ENCODE measurements around the gene OR10H2. TPM values are rescaled to one million over a fixed set of nuclear protein-coding genes. Genes with fewer than 3 reads are reported as not detected.

Gene OR10H2
- total RNA-seq, 2 experiments from 2014 or later, result not detected

- H3K27ac Mint-ChIP-seq, result no peak overlapping the region
- H3K27me3 Mint-ChIP-seq, result peaks cover 9% of the 10 kb centered on the region
- DNase-seq (no peak), ATAC-seq (no peak)
- intact Hi-C loops (cut with micrococcal nuclease), result no loop called here
- no peaks in the 10 kb centered on the region for H3K36me3 Mint-ChIP-seq (ENCODE audit: low read depth)
- POLR2A ChIA-PET, result no interaction called here
- CTCF ChIA-PET, result interaction anchor here (0.7 kb wide), 1 partner anchor 23 kb away, joined by 3 read pairs; no protein-coding TSS in a partner anchor
- no peak for TF ChIP-seq CTCF (IDR thresholded peaks at IDR 0.05)
- no peak overlapping the region for H3K4me3 Mint-ChIP-seq
- H3K9me3 Mint-ChIP-seq, result peaks cover 2% of the 10 kb centered on the region
- H3K4me1 Mint-ChIP-seq (ENCODE audit: low read depth), result peaks cover 3% of the 10 kb centered on the region
These were observed 4.6 kb downstream of the OR10H2 start for GRCh38 chr19:15732388-15732787.

GRCh38 chr19:15733895-15734294, 6.1 kb downstream of the OR10H2 start:
- intact Hi-C loops (cut with micrococcal nuclease), result no loop called here
- peaks cover 2% of the 10 kb centered on the region for H3K9me3 Mint-ChIP-seq
- TF ChIP-seq CTCF (IDR thresholded peaks at IDR 0.05), result no peak
- no peak overlapping the region for H3K27ac Mint-ChIP-seq
- CTCF ChIA-PET, result no interaction called here
- no peak overlapping the region for H3K4me3 Mint-ChIP-seq
- DNase-seq (no peak), ATAC-seq (no peak)
- POLR2A ChIA-PET, result no interaction called here
- H3K27me3 Mint-ChIP-seq, result peaks cover 5% of the 10 kb centered on the region
- H3K36me3 Mint-ChIP-seq (ENCODE audit: low read depth), result no peaks in the 10 kb centered on the region
- peaks cover 3% of the 10 kb centered on the region for H3K4me1 Mint-ChIP-seq (ENCODE audit: low read depth)

- Mint-ChIP-seq H3K36me3 (ENCODE audit: low read depth) (no peaks in the 10 kb centered on the region), H3K4me3 (no peak within 1 kb of the TSS), H3K27ac (no peak within 1 kb of the TSS), H3K4me1 (ENCODE audit: low read depth) (no peaks in the 10 kb centered on the region), H3K27me3 (peaks cover 16% of the 10 kb centered on the region), H3K9me3 (peaks cover 15% of the 10 kb centered on the region)
- DNase-seq (no peak), ATAC-seq (no peak)
- no peak for TF ChIP-seq CTCF (IDR thresholded peaks at IDR 0.05)
- CTCF ChIA-PET, result interaction anchor here (0.6 kb wide), 1 partner anchor 884 kb away, joined by 3 read pairs; no protein-coding TSS in a partner anchor
- POLR2A ChIA-PET, result no interaction called here
- intact Hi-C loops (cut with micrococcal nuclease), result no loop called here
These were observed 9.9 kb downstream of the OR10H2 start, which contains the start of gene OR10H3 for GRCh38 chr19:15737722-15738121. TSS of gene OR10H3 (plus strand) at chr19:15737985. CDS start at chr19:15741393, 3,408 bp downstream.

- POLR2A ChIA-PET, result no interaction called here
- CTCF ChIA-PET, result no interaction called here
- H3K27me3 Mint-ChIP-seq, result peaks cover 24% of the 10 kb centered on the region
- no peak for ATAC-seq
- peaks cover 15% of the 10 kb centered on the region for H3K9me3 Mint-ChIP-seq
- no peak for DNase-seq
- no peak overlapping the region for H3K27ac Mint-ChIP-seq
- no peaks in the 10 kb centered on the region for H3K4me1 Mint-ChIP-seq (ENCODE audit: low read depth)
- intact Hi-C loops (cut with micrococcal nuclease), result no loop called here
- TF ChIP-seq CTCF (IDR thresholded peaks at IDR 0.05), result no peak
- H3K36me3 Mint-ChIP-seq (ENCODE audit: low read depth), result no peaks in the 10 kb centered on the region
- no peak overlapping the region for H3K4me3 Mint-ChIP-seq
These were observed 13.0 kb downstream of the OR10H2 start for GRCh38 chr19:15740785-15741184.

GRCh38 chr19:15748239-15748638, 20.4 kb downstream of the OR10H2 start:
- Mint-ChIP-seq H3K36me3 (ENCODE audit: low read depth) (no peaks in the 10 kb centered on the region), H3K27me3 (peaks cover 27% of the 10 kb centered on the region), H3K4me3 (no peak overlapping the region), H3K4me1 (ENCODE audit: low read depth) (no peaks in the 10 kb centered on the region), H3K27ac (no peak overlapping the region), H3K9me3 (no peaks in the 10 kb centered on the region)
- intact Hi-C loops (cut with micrococcal nuclease), result no loop called here
- POLR2A ChIA-PET, result no interaction called here
- CTCF ChIA-PET, result no interaction called here
- no peak for DNase-seq
- no peak for ATAC-seq
- TF ChIP-seq CTCF (IDR thresholded peaks at IDR 0.05), result no peak
